Measurements from ENCODE around the gene RECQL5.

- TF ChIP-seq CTCF (IDR thresholded peaks at IDR 0.05) (no peak), POLR2A (IDR thresholded peaks at IDR 0.05) (no peak)
These were observed 30.4 kb downstream of the RECQL5 start for GRCh38 chr17:75636381-75637142.
